GM23248 (cell line): ENCODE measurements around the gene LAPTM5. TPM values are rescaled to one million over a fixed set of nuclear protein-coding genes. Genes with fewer than 3 reads are reported as not detected.
A peak's percentile ranks its signal among the peaks of the same experiment; 100 is the strongest.

Experiments
- DNase-seq: peaks from one replicate; pipeline ENCODE4 v3.0.0-alpha.2; 2015
- H2AFZ ChIP-seq: fragments of 200-600 bp; sonication (generic); 2 replicates; pipeline ENCODE4 v1.6.1; 2016; ENCODE audit warnings: antibody characterized with exemption
- H3F3A ChIP-seq: fragments of 200-600 bp; sonication (generic); 2 replicates; pipeline ENCODE4 v1.6.1; 2016; ENCODE audit warnings: mild to moderate bottlenecking, antibody characterized with exemption, mixed run types; ENCODE audit not compliant: insufficient read depth
- H3K27ac ChIP-seq: fragments of 200-600 bp; sonication (generic); 2 replicates; pipeline ENCODE4 v1.5.1; 2016; ENCODE audit warnings: mild to moderate bottlenecking
- H3K27me3 ChIP-seq: fragments of 200-600 bp; sonication (generic); replicated peaks from 2 replicates; pipeline ENCODE4 v1.6.1; 2016; ENCODE audit warnings: mild to moderate bottlenecking; ENCODE audit not compliant: insufficient read depth
- H3K36me3 ChIP-seq: fragments of 200-600 bp; sonication (generic); 2 replicates; pipeline ENCODE4 v1.6.1; 2016; ENCODE audit warnings: low read depth, mild to moderate bottlenecking
- H3K4me1 ChIP-seq: fragments of 200-600 bp; sonication (generic); 2 replicates; pipeline ENCODE4 v1.6.1; 2016; ENCODE audit warnings: mild to moderate bottlenecking; ENCODE audit not compliant: insufficient read depth
- H3K4me2 ChIP-seq: fragments of 200-600 bp; sonication (generic); one replicate; pipeline ENCODE4 v1.6.1; 2016; ENCODE audit warnings: mild to moderate bottlenecking; ENCODE audit not compliant: unreplicated experiment
- H3K4me3 ChIP-seq: fragments of 200-600 bp; sonication (generic); 2 replicates; pipeline ENCODE4 v1.5.1; 2016; ENCODE audit warnings: mild to moderate bottlenecking
- H3K79me2 ChIP-seq: fragments of 200-600 bp; sonication (generic); 2 replicates; pipeline ENCODE4 v1.6.1; 2016; ENCODE audit warnings: mild to moderate bottlenecking; ENCODE audit not compliant: insufficient read depth
- H3K9ac ChIP-seq: fragments of 200-600 bp; sonication (generic); 2 replicates; pipeline ENCODE4 v1.6.1; 2016; ENCODE audit warnings: mild to moderate bottlenecking
- H3K9me2 ChIP-seq: fragments of 200-600 bp; sonication (generic); 2 replicates; pipeline ENCODE4 v1.6.1; 2016; ENCODE audit warnings: mixed run types, mild to moderate bottlenecking, moderate library complexity; ENCODE audit not compliant: insufficient read depth
- H3K9me3 ChIP-seq: fragments of 200-600 bp; sonication (generic); one replicate; pipeline ENCODE4 v1.6.1; 2017; ENCODE audit warnings: low read depth
- H4K20me1 ChIP-seq: fragments of 200-600 bp; sonication (generic); 2 replicates; pipeline ENCODE4 v1.6.0; 2016; ENCODE audit not compliant: insufficient read depth
- EZH2 ChIP-seq: fragments of 200-600 bp; sonication (generic); IDR thresholded peaks from 2 replicates; pipeline ENCODE4 v1.6.1; 2018; ENCODE audit warnings: antibody characterized with exemption, mild to moderate bottlenecking; ENCODE audit not compliant: insufficient read depth, poor library complexity, severe bottlenecking
- EZH2phosphoT487 ChIP-seq: fragments of 200-600 bp; sonication (generic); IDR thresholded peaks from 2 replicates; pipeline ENCODE4 v1.6.1; 2018; ENCODE audit warnings: antibody characterized with exemption, moderate library complexity, mild to moderate bottlenecking, low read depth; ENCODE audit not compliant: insufficient read depth
- WGBS, 2 experiments: methylation state at CpG; one replicate each; pipeline ENCODE4 v1.1.6; 2015 to 2017; ENCODE audit warnings: low lambda C conversion rate in 2 of 2, low coverage in 1 of 2; ENCODE audit errors: missing lambda C conversion rate in 2 of 2; 5-methylcytosine and 5-hydroxymethylcytosine counted together
- in situ Hi-C: fragments of 300-500 bp; cut with MboI; formaldehyde crosslinking; loops from 2 replicates; pipeline ENCODE4 v1.15.0; 2020
- polyA plus RNA-seq: library from polyadenylated mRNA; unstranded; fragments of >200 nt; fragmentation: Nextera tagmentation; extraction: Ambion mirVana; gene quantifications from 2 replicates; pipeline ENCODE4 v1.2.1, GENCODE V29; 2016
- total RNA-seq: library from RNA; depleted of rRNA; stranded (reverse); fragments of >200 nt; shearing (Covaris generic); gene quantifications from 2 replicates; pipeline ENCODE4 v1.2.3, GENCODE V29; 2014

LAPTM5 gene
- total and polyA plus RNA-seq, 2 experiments from 2014 or later, result 0.36 TPM; not detected in 1

GRCh38 chr1:30759718-30760281, 2.2 kb upstream of the LAPTM5 start:
- H3K9me2 ChIP-seq, result no peaks in the 10 kb centered on the region
- in situ Hi-C loops, result no loop called here
- H3K79me2 ChIP-seq, result no peaks in the 10 kb centered on the region
- H3K9me3 ChIP-seq, result no peaks in the 10 kb centered on the region
- H4K20me1 ChIP-seq, result no peaks in the 10 kb centered on the region
- TF ChIP-seq EZH2phosphoT487 (no peak), EZH2 (no peak)
- no peaks in the 10 kb centered on the region for H3K27me3 ChIP-seq
- H3K36me3 ChIP-seq, result no peaks in the 10 kb centered on the region
- no peak overlapping the region for H3K4me2 ChIP-seq
- H3F3A ChIP-seq, result peaks cover 16% of the 10 kb centered on the region
- H3K27ac ChIP-seq, result no peak overlapping the region
- H2AFZ ChIP-seq, result no peak overlapping the region
- no peak overlapping the region for H3K9ac ChIP-seq
- H3K4me1 ChIP-seq, result peaks cover 15% of the 10 kb centered on the region
- H3K4me3 ChIP-seq, result no peak overlapping the region
- DNase-seq, result no peak
- WGBS, 2 experiments, result 75 to 85% methylated on average over 12 to 13 of the region's 13 CpGs

GRCh38 chr1:30758785-30759380, 1.3 kb upstream of the LAPTM5 start:
- H2AFZ ChIP-seq, result no peak overlapping the region
- H3K9me3 ChIP-seq, result no peaks in the 10 kb centered on the region
- H4K20me1 ChIP-seq, result no peaks in the 10 kb centered on the region
- no peaks in the 10 kb centered on the region for H3K79me2 ChIP-seq
- no peak overlapping the region for H3K9ac ChIP-seq
- no peaks in the 10 kb centered on the region for H3K9me2 ChIP-seq
- H3K4me2 ChIP-seq, result no peak overlapping the region
- peak; percentile 24 for DNase-seq
- H3F3A ChIP-seq, result peaks cover 16% of the 10 kb centered on the region
- H3K4me1 ChIP-seq, result peaks cover 15% of the 10 kb centered on the region
- no peaks in the 10 kb centered on the region for H3K27me3 ChIP-seq
- no peak overlapping the region for H3K27ac ChIP-seq
- TF ChIP-seq EZH2, result no peak
- TF ChIP-seq EZH2phosphoT487, result no peak
- no peaks in the 10 kb centered on the region for H3K36me3 ChIP-seq
- H3K4me3 ChIP-seq, result no peak overlapping the region
- in situ Hi-C loops, result no loop called here

GRCh38 chr1:30758121-30758688, 631 bp upstream of the LAPTM5 start:
- H3K4me1 ChIP-seq, result peaks cover 15% of the 10 kb centered on the region

GRCh38 chr1:30756545-30757351, 826 bp downstream of the LAPTM5 start:
- Histone ChIP-seq H3K9me3 (no peaks in the 10 kb centered on the region), H3K27me3 (no peaks in the 10 kb centered on the region), H3K9me2 (no peaks in the 10 kb centered on the region), H3K9ac (no peak overlapping the region), H3K4me2 (no peak overlapping the region), H4K20me1 (no peaks in the 10 kb centered on the region), H2AFZ (no peak overlapping the region), H3K79me2 (no peaks in the 10 kb centered on the region), H3K36me3 (no peaks in the 10 kb centered on the region), H3K4me1 (peaks cover 15% of the 10 kb centered on the region), H3K4me3 (no peak overlapping the region), H3K27ac (no peak overlapping the region), H3F3A (peaks cover 16% of the 10 kb centered on the region)
- in situ Hi-C loops, result no loop called here
- TF ChIP-seq EZH2phosphoT487, result no peak
- no peak for TF ChIP-seq EZH2
- WGBS, 2 experiments, result 49 to 55% methylated on average over 17 of the region's 17 CpGs
- peak; percentile 92 for DNase-seq

More at GRCh38 chr1:30758121-30758688, 631 bp upstream of the LAPTM5 start:
- Histone ChIP-seq H3K4me3 (no peak overlapping the region), H3K27ac (no peak overlapping the region), H3K79me2 (no peaks in the 10 kb centered on the region), H2AFZ (no peak overlapping the region), H4K20me1 (no peaks in the 10 kb centered on the region), H3K36me3 (no peaks in the 10 kb centered on the region), H3K27me3 (no peaks in the 10 kb centered on the region), H3K9me3 (no peaks in the 10 kb centered on the region), H3K9me2 (no peaks in the 10 kb centered on the region), H3K4me2 (no peak overlapping the region), H3K9ac (no peak overlapping the region), H3F3A (peaks cover 16% of the 10 kb centered on the region)
- no peak for DNase-seq
- no peak for TF ChIP-seq EZH2
- no peak for TF ChIP-seq EZH2phosphoT487
- in situ Hi-C loops, result no loop called here
- WGBS, 2 experiments, result 74% methylated on average over 7 of the region's 7 CpGs
